Keratinocyte (primary cell): ENCODE measurements around the gene ALOX15B.

Source experiments
- EZH2 ChIP-seq: IDR thresholded peaks from one replicate; pipeline ENCODE4 v1.6.1; 2012; ENCODE audit warnings: inconsistent platforms, mild to moderate bottlenecking, low read length, moderate library complexity
- TF ChIP-seq, protein P1 (sequence below), 3 experiments: IDR thresholded peaks in 1 of 3; conservative IDR thresholded peaks in 1 of 3; optimal IDR thresholded peaks in 1 of 3; 2 replicates in 2 of 3; 3 replicates in 1 of 3; pipeline versions ENCODE3 to v1.5.1; 2011; ENCODE audit warnings: low read length in 3 of 3, mild to moderate bottlenecking in 3 of 3, moderate library complexity in 2 of 3, control low read depth in 1 of 3, inconsistent platforms in 1 of 3; ENCODE audit not compliant: insufficient read depth in 2 of 3; ENCODE audit errors: extremely low read depth in 1 of 3

DNA sequence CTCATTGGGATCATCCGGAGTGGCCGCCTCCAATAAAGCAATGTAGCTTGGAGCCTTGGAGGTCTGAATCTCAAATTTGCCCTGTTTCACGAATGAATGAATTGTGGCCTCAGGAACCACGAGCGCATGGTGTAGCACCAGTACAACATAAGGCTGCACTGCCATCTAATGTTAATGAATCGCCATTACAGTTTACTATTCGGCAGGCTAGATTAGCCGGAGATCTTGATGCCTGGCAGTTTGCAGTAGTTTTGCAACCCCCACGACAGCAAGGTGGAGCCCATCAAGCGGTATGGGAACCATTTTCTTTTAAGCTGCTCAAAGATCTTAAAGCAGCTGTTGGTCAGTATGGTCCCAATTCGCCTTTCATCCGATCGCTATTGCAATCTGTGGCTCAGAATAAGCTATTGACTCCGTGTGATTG is 18.8 kb downstream of the ALOX15B start:
- TF ChIP-seq, protein P1, sequence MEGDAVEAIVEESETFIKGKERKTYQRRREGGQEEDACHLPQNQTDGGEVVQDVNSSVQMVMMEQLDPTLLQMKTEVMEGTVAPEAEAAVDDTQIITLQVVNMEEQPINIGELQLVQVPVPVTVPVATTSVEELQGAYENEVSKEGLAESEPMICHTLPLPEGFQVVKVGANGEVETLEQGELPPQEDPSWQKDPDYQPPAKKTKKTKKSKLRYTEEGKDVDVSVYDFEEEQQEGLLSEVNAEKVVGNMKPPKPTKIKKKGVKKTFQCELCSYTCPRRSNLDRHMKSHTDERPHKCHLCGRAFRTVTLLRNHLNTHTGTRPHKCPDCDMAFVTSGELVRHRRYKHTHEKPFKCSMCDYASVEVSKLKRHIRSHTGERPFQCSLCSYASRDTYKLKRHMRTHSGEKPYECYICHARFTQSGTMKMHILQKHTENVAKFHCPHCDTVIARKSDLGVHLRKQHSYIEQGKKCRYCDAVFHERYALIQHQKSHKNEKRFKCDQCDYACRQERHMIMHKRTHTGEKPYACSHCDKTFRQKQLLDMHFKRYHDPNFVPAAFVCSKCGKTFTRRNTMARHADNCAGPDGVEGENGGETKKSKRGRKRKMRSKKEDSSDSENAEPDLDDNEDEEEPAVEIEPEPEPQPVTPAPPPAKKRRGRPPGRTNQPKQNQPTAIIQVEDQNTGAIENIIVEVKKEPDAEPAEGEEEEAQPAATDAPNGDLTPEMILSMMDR (optimal IDR thresholded peaks at IDR 0.05 in 1 of 3, IDR thresholded peaks at IDR 0.05 in 1 of 3, conservative IDR thresholded peaks at IDR 0.05 in 1 of 3; ENCODE audit: extremely low read depth in 1 of 3, insufficient read depth in 2 of 3, low read length in 3 of 3) = peak; percentile 65 to 94 (median 80)
- TF ChIP-seq EZH2 = no peak
